ENCODE results near the gene UNC13A.

Gene UNC13A

DNA sequence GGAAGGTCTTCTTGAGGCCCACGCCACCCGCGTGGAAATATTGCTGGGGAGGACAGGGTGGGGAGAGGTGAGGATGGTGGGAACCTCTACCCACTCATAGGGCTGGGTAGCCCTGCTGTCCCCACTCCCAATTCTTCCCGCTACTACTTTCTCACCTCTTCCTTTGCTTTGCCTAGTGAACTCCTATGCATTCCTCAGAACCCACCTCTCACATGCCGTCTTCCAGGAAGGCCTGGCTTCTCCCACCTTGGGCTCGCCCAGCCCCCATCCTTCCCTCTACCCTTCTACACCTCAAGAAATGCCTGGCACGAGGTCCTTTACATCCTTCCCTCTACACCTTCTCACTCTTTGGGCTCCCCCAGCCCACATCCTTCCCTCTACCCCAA, 70.4 kb downstream of the UNC13A start:
- no peaks in the 10 kb centered on the region for H4K20me1 ChIP-seq (ENCODE audit: insufficient read depth, low read length, poor library complexity, severe bottlenecking)

GRCh38 chr19:17616961-17617806, 71.0 kb downstream of the UNC13A start:
- no peak overlapping the region for H3K9ac ChIP-seq (ENCODE audit: low read depth, low read length, poor library complexity, severe bottlenecking)
- no peak overlapping the region for H3K4me2 ChIP-seq (ENCODE audit: low read depth, low read length, poor library complexity, severe bottlenecking)
- H3K79me2 ChIP-seq (ENCODE audit: insufficient read depth, low read length), result no peaks in the 10 kb centered on the region
- no peaks in the 10 kb centered on the region for H3K27me3 ChIP-seq (ENCODE audit: insufficient read depth, low read length, poor library complexity, severe bottlenecking)
- no peak overlapping the region for H3K4me3 ChIP-seq (ENCODE audit: low read length, poor library complexity, severe bottlenecking)
- no peaks in the 10 kb centered on the region for H3K9me2 ChIP-seq (replicated peaks; ENCODE audit: low read depth, low read length)
- no peak overlapping the region for H2AFZ ChIP-seq (ENCODE audit: low read length)
- H4K20me1 ChIP-seq (ENCODE audit: insufficient read depth, low read length, poor library complexity, severe bottlenecking), result no peaks in the 10 kb centered on the region
- no peaks in the 10 kb centered on the region for H3K9me3 ChIP-seq (ENCODE audit: insufficient read depth, low read depth, low read length)
- TF ChIP-seq, protein P1, sequence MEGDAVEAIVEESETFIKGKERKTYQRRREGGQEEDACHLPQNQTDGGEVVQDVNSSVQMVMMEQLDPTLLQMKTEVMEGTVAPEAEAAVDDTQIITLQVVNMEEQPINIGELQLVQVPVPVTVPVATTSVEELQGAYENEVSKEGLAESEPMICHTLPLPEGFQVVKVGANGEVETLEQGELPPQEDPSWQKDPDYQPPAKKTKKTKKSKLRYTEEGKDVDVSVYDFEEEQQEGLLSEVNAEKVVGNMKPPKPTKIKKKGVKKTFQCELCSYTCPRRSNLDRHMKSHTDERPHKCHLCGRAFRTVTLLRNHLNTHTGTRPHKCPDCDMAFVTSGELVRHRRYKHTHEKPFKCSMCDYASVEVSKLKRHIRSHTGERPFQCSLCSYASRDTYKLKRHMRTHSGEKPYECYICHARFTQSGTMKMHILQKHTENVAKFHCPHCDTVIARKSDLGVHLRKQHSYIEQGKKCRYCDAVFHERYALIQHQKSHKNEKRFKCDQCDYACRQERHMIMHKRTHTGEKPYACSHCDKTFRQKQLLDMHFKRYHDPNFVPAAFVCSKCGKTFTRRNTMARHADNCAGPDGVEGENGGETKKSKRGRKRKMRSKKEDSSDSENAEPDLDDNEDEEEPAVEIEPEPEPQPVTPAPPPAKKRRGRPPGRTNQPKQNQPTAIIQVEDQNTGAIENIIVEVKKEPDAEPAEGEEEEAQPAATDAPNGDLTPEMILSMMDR (conservative IDR thresholded peaks at IDR 0.05; ENCODE audit: low read length), result no peak
- TF ChIP-seq EZH2phosphoT487 (IDR thresholded peaks at IDR 0.05; ENCODE audit: borderline replicate concordance), result no peak
- no peaks in the 10 kb centered on the region for H3K36me3 ChIP-seq (ENCODE audit: insufficient read depth, low read length)
- H3K4me1 ChIP-seq (ENCODE audit: insufficient read depth, low read length, poor library complexity, severe bottlenecking), result peaks cover 4% of the 10 kb centered on the region
- H3F3A ChIP-seq (ENCODE audit: low read depth), result no peaks in the 10 kb centered on the region

More for the DNA sequence above, 70.4 kb downstream of the UNC13A start:
- no peak for TF ChIP-seq EZH2phosphoT487 (IDR thresholded peaks at IDR 0.05; ENCODE audit: borderline replicate concordance)
- TF ChIP-seq, protein P1 (conservative IDR thresholded peaks at IDR 0.05; ENCODE audit: low read length), result no peak
- Histone ChIP-seq H3K79me2 (ENCODE audit: insufficient read depth, low read length) (no peaks in the 10 kb centered on the region), H3K4me2 (ENCODE audit: low read depth, low read length, poor library complexity, severe bottlenecking) (no peak overlapping the region), H3K4me1 (ENCODE audit: insufficient read depth, low read length, poor library complexity, severe bottlenecking) (peaks cover 4% of the 10 kb centered on the region), H3K27me3 (ENCODE audit: insufficient read depth, low read length, poor library complexity, severe bottlenecking) (no peaks in the 10 kb centered on the region), H3K4me3 (ENCODE audit: low read length, poor library complexity, severe bottlenecking) (no peak overlapping the region), H3K9ac (ENCODE audit: low read depth, low read length, poor library complexity, severe bottlenecking) (no peak overlapping the region), H3K9me2 (replicated peaks; ENCODE audit: low read depth, low read length) (no peaks in the 10 kb centered on the region), H3K9me3 (ENCODE audit: insufficient read depth, low read depth, low read length) (no peaks in the 10 kb centered on the region), H3F3A (ENCODE audit: low read depth) (no peaks in the 10 kb centered on the region), H3K36me3 (ENCODE audit: insufficient read depth, low read length) (no peaks in the 10 kb centered on the region), H2AFZ (ENCODE audit: low read length) (no peak overlapping the region)

- H3K79me2 ChIP-seq (ENCODE audit: insufficient read depth, low read length), result no peaks in the 10 kb centered on the region
- H3K9ac ChIP-seq (ENCODE audit: low read depth, low read length, poor library complexity, severe bottlenecking), result no peak overlapping the region
- no peaks in the 10 kb centered on the region for H3K9me2 ChIP-seq (replicated peaks; ENCODE audit: low read depth, low read length)
- peaks cover 4% of the 10 kb centered on the region for H3K4me1 ChIP-seq (ENCODE audit: insufficient read depth, low read length, poor library complexity, severe bottlenecking)
- no peaks in the 10 kb centered on the region for H3K36me3 ChIP-seq (ENCODE audit: insufficient read depth, low read length)
- no peaks in the 10 kb centered on the region for H3F3A ChIP-seq (ENCODE audit: low read depth)
- no peaks in the 10 kb centered on the region for H3K9me3 ChIP-seq (ENCODE audit: insufficient read depth, low read depth, low read length)
- TF ChIP-seq, protein P1 (conservative IDR thresholded peaks at IDR 0.05; ENCODE audit: low read length), result no peak
- TF ChIP-seq EZH2phosphoT487 (IDR thresholded peaks at IDR 0.05; ENCODE audit: borderline replicate concordance), result no peak
- H3K4me3 ChIP-seq (ENCODE audit: low read length, poor library complexity, severe bottlenecking), result no peak overlapping the region
- no peak overlapping the region for H2AFZ ChIP-seq (ENCODE audit: low read length)
- H3K4me2 ChIP-seq (ENCODE audit: low read depth, low read length, poor library complexity, severe bottlenecking), result no peak overlapping the region
- no peaks in the 10 kb centered on the region for H3K27me3 ChIP-seq (ENCODE audit: insufficient read depth, low read length, poor library complexity, severe bottlenecking)
- no peaks in the 10 kb centered on the region for H4K20me1 ChIP-seq (ENCODE audit: insufficient read depth, low read length, poor library complexity, severe bottlenecking)
Measured at GRCh38 chr19:17616686-17616960, 71.5 kb downstream of the UNC13A start.
